HG02973 (cell line): ENCODE results near the gene KCNMA1.
"Not testable (repeated sequence)": the region's sequence is repeated elsewhere in the genome, so short reads cannot be mapped to it uniquely, and the experiment has no call there.

Experiments
- ATAC-seq: cut with Tn5 transposase; IDR thresholded peaks from one replicate; pipeline ENCODE4 v1.9.1; 2021; ENCODE audit warnings: moderate library complexity; ENCODE audit not compliant: unreplicated experiment

KCNMA1 gene

DNA sequence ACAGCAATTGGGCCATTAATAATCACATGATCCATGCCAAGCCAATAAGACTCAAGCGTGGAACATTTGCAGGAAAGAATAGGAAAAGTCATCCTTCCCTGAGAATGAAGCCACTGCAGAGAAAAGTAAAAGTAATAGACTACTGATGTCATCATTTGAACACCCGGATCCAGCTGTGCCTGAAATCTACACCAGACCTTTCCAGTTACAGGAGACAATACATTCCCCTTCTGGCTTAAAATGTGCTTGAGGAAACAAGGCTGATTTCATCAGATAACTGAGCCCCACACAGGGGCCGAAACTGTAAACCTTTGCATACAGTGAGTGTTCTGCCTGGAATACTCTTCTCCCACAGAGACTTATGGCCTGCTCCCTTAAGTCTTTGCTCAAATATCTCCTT is 232.8 kb downstream of the KCNMA1 start:
- no peak for ATAC-seq

DNA sequence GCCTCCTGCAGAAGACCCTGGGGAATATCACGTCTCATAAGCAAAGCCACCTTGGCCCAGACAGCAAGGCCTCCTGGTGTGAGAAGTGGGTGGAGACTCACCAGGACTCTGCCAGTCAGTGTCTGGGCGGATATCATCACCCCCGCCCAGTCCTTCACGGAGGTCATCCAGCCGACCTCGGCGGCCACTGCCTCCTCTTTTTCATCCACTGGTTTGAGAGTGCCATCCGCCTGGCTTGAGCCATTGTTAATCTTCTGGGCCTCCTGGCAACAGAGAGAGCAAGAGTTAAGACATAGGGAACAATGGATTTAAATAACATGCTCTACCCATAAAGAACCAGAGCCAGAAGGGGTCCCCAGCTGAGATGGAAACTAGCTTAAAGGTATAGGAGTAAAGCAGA is 233.8 kb downstream of the KCNMA1 start:
- ATAC-seq, result no peak

DNA sequence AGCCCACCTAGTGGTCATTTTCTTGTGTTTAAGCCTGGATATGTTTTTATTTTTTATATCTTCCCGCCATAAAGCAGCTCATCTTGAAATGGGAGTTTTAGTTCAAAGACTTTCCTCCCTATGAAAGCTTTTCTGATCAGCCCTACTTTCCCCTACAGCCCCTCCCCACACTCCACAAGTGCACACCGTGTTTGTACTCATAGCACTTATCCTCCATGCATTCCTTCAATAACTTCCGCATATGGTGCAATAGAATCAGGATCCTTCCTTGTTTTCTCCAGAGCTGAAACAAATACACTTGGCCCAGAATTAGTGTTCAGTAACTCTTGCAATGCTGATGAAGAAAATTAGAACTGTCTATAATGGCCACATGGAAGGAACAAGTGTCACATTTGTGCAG is 235.9 kb downstream of the KCNMA1 start:
- ATAC-seq, result no peak

DNA sequence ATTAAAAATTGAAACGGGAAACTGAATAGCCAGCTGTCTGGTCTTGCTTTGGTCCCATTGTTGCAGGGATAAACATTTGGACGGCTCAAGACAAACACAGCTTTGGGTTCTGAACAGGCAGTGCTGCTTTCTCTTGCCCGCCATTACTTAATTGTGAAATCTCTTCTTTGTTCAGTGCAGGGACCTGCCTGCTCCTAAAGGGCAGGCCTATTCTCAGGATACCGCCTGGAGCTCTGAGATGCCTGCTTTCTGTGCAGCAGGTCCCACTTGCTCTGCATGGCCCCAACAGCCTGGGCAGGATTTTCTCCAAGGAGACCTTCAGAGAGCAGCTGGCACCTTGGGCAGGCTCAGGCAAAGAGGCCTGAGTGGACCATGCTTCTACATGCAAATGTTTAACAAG is 237.6 kb downstream of the KCNMA1 start:
- no peak for ATAC-seq

DNA sequence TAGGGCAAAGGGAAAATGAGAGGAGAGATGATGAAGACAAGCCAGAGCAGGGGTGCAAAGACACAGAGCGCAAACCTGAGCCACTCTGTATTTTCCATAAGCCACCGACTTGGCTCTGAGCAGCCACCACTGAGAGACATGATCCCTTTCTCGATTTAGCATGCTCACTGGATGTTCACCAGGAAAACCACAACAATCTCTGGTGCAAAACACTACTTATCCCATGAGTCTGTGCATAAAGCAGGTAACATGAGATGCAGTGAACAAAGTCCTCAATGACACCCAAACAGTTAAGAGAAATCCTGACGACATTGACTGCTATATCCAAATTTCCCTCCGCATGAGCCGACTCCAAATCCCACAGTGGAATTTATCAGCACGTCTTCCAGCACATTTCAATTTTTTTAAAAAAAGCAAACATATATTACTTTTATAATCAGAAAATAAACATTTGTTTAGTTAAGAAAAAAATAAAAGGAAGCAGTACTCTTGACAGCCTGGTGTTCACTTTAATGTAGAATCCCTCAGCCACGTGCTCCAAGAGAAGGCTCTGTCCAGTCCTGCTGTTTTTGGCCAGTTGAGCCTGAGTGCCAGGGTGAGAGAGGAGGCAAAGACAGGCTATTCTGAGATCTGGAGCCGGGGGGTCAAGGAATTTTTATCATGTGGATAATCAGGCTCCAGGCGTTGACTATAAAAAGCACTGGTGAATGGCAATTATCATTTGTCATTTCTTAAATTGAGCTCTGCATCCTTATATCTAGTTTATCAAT is 238.4 kb downstream of the KCNMA1 start:
- ATAC-seq, result no peak

DNA sequence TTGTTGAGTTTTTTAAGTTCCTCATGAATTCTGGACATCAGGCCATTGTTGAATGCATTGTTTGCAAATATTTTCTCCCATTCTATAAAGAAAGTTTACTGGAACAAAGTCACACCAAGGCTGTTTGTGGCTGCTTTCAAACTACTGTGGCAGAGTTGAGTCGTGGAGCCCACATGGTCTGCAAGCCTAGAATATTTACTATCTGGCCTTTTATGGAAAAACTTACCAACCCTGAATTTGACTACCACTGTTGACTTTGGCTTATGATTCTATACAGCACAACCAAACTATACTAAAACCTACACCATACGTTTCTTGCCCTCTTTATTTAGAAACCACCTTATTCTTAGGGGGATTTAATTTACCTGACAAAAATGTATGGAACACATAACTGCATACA is 239.1 kb downstream of the KCNMA1 start:
- no peak for ATAC-seq

DNA sequence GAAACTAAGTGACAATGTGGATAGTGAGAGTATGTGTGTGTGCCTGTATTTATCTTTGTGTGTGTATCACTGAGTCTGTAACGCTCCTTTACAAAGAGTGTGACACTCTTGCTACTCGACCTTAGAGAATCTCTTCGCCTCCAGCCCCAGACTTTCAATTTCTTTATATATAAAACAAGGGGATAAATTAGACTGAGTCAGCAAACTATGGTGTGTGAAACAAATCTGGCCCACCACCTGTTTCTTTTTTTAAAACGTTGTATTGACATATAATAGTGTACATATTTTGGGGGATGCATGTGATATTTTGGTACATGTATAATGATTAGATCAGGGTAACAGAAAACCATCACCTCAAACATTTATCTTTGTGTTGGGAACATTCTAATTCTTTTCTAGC is 240.5 kb downstream of the KCNMA1 start:
- ATAC-seq, result no peak

DNA sequence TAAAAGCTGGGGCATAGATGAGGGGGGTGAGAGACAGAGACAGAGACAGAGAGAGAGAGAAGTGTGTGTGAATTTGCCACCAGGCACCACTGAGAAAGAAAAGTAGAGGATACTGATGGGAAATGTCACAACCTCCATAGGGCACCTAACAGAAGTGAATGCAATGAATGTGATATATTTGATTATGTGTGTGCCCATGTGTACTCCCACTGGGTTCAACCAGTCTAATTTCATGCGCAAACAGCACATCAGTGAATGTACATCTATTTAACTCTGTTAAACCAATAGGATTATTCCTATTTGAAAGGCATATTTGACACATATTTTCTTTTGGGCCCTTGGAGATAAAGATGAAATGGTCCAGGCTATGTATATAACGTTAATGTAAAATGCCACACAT is 241.3 kb downstream of the KCNMA1 start:
- ATAC-seq, result no peak

DNA sequence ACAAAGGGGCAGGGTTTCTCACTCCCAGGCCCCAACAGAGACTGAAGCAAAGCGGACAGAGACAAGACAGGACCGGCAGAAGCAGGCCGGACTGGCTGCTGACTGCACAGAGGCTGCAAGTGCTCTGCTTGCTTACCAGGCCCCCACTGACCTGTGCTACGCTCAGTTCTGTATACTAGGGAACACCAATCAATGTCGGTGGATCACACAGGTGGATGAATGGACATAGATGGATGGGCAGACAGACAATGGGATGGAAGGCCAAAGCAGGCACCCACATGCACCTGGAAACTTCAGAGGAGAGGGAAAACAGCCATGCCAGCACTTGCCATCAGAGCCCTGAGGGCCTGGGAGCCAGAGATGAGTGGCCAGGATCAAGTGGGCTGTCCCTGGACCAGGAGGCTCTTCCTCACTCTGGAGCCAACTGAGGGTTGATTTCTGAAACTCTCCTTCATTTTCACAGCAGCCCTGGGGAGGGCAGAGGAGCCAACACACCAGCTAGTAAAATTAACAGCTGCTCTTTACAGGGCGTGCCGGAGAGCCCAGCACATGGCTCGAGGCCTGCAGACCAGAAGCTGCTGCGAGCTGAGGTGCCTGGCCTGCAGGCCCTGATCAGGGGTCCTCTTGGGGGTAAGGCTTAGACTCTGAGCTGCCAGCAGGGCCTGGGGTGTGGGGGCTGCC is 243.6 kb downstream of the KCNMA1 start:
- ATAC-seq, result no peak

DNA sequence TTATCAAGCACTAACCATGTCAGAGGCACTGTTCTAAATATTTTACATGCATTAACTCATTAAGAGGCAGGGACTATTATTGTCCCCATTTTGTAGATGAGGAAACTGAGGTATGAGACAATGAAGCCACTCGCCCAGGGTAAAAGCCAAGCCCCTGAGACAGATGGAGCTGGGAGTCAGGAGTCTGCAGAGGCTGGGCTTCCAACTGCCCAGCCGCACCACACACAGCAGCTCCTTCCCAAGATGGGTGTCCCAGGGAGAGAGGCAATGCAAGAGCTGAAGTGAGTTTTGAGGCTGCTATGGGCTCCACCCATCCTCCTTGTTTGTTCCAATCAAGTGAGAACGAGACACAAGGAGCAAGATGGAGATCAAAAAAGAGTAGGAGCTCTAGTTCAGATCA is 244.2 kb downstream of the KCNMA1 start:
- no peak for ATAC-seq

DNA sequence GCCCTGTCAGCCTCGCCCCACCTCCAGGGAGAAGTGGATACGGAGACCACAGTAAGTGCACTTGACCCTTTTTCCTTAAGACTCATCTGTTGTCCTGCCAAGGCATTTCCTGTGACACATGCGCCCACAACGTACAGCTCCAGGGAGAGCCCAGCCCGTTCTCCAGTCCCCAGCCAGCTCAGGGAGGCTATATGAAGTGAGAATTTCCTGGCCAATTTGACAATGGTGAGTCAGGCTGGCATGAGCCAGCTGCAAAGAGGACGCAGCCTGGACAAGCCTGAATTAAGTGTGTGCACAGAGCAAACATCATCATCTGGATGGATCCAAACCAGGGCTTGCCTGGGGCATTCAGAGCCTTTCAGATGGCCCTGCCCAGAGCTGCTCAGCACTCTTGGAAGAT is 244.8 kb downstream of the KCNMA1 start:
- no peak for ATAC-seq

DNA sequence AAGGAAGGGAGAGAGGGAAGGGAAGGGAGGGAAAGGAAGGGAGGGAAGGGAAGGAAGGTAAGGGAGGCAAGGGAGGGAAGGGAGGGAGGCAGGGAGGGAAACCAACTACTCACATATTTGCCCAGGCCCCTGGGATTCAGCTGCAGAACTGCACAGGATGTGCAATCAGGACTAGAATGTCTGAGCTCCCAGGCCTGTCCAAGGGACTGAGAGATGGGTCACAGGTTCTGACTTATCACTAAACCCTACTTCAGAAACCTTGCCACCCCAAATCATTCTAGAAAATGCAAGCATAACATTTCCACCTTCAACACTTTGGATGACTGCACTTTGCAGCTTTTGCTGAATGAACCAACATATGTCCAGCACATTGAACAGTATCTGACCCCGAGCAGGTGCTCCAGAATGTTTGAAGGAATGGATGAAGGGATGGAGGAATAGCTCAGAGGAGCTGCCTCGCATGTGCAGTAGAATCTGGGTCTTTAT is 245.3 kb downstream of the KCNMA1 start:
- ATAC-seq, result no peak

DNA sequence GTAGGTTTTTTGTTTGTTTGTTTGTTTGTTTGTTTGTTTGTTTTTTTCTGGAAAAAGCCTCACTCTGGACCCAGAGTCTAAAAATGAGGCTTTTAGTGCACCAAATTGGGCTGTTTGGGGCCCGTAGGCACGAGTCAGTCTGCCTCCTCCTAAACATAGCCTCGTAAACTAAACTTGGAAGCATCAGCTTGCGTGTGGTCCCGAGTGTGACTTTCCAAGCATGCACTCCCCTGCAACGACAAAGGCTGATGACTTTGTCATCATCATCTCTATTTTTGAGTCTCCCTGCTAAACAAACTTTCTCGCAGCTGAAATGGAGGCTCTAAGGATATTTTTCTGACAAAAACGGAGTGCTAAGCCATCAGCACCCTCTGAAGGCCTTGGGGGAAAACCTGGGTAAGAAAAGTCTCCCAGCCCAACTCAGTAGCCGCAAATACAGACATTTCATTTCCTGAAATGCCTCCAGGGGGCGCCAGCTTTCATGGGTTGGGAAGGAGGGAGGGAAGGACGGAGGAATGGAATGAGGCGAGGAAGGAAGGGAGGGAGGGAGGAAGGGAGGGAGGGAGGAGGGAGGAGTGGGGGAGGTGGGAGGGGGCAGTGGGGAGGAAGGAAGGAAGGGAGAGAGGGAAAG is 245.9 kb downstream of the KCNMA1 start:
- ATAC-seq, result no peak

DNA sequence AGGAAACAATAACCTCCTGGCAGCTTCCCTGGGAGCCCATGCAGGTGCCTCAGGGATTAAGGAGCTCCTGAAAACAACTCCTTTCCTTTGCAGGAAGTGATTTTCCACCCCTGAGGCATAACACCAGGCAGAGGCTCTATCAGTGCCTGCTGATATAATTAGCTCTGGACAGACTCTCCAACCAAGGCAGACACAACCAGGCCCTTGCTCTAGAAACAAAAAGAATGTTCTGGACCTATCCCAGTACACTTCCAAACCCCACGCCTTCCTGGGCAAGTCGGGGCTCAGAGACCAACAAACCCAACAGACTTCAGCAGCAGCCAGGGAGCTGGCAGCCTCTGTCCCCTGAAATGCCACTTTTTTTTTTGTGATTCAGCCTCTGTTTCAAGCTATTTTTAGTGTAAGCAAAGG is 247.1 kb downstream of the KCNMA1 start:
- no peak for ATAC-seq

DNA sequence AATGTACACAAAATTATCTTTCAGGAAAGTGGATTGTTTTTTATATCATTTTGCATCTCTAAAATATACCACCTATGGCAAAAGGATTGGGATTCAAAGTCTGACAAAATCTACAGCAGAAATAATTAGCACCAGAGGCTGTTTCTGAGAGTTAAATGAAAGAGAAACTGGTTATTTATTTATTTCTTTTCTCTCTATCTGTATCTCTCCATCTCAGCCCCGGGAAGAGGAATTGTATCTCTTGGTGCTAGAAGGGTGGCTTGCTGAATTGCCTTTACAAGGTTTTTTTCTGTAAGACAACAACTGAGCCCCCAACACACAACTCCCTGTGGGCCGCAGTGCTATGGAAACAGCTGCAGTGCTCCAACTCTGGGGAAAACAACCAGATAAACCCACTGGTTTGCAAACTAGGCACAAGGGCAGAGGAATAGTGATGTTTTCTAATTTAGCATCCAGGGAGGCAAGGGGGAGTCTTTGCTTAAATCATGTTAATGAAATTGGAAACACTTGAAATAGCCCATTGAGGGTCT is 249.0 kb downstream of the KCNMA1 start:
- ATAC-seq, result no peak

DNA sequence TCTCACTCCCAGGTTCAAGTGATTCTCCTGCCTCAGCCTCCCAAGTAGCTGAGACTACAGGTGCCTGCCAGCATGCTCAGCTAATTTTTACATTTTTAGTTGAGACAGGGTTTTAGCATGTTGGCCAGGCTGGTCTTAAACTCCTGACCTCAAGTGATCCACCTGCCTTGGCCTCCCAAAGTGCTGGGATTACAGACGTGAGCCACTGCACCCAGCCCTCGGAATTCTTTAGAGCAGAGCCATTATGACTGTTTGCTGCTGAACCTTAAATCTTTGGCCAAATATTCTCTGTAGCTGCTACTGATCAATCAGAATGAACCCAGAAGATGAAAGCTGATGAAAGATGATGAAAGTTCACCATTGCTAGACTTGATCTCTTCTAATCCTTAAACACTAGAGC is 249.9 kb downstream of the KCNMA1 start:
- not testable (repeated sequence) for ATAC-seq

DNA sequence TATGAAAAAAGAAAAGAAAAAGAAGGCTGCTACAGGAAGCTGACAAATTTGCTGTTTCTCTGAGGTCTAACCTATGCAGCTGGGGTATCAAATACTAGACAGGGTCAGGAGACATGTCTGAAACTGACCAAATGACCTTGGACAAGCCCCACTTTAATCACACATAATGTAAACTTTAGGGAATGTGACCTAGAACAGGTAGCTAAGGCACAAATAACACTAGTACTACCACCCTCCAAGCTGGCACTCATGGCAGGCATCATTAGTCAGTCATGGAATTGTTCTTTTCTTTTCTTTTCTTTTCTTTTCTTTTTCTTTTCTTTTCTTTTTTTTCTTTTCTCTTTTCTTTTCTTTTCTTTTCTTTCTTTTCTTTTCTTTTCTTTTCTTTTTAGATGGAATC is 250.4 kb downstream of the KCNMA1 start:
- no peak for ATAC-seq

DNA sequence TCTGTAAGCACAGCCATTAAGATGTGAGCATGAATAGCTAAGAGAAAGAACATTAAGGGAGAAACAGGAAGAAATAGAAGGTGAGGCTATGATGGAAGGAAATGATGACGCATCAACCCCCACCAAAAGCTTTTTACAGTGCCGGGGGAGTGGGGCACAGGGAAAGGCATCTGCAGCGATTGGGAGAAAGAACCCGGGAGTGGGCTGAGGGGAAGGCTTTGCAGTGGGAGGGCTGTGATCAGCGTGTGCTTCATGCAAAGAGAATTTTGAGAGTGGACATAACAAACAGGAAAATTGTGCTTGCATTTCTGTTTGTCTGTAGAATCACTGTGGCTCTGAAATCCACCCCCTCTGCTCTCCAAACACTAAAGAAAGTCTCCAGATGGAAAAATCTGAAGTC is 250.8 kb downstream of the KCNMA1 start:
- no peak for ATAC-seq

DNA sequence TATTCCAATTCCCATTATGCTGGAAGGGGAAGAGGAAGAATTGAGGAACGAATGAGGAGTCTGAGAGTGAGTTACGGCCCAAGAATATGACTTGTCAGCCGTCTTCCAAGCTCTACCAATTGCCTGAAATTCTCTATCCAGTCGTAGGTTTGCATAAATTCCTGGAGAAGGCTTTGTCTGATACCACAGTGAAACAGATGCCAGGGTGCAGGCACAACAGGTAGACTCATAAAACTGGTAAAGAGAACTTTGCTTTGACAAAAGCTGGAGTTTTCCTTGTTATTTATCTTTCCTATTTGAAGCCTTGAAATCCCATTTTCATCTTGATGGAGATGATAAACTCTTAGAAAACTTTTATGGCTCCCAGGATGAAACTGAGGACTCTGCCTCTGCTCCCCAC is 251.2 kb downstream of the KCNMA1 start:
- ATAC-seq, result no peak

DNA sequence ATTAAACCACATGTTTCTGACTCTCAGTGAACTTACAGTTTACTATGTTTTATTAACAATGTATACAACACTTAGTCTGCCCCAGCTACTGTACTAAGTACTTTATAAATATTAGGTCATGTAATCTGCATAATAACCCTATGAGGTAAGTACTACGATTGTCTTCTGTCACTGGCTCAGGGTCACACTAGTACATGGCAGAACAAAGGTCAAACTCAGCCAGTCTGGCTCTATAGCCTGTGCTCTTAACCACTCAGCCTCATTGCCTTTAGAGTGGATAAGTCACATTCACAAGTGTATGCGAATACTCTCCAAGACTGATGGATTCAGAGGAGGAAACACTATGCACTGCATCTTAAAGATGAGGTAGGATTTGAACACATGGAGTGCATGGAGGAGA is 252.3 kb downstream of the KCNMA1 start:
- ATAC-seq, result no peak

DNA sequence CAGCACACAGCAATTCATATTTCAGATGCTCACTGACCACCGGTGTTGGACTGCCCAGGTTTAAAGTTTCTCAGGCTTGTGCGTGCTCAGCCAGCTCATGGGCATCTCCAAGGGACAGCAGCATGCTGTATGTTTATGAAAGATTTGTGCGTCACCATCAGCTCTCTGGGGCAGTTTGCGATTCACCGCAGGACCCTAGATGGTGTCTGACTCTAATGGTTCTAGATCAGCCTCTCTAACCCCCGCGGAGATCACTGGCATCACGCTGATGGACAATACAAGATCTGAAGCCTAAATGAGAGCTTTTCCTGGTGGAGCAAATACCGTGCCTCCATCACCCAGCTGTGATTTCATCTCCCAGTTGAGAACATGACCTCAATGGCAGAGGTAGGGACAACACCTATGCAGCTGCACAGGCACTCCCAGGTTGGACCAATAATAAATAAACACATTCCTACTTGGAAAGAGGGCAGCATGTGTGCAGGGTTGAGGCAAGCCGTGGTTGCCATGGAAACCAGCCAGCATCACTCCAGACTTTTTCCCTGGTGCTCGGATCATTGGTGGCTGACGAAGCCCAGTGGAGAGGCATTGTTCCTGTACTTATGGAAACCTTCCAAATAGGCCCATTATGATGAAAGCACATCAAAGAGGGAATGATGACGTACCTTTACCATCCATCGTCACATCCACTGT is 253.6 kb downstream of the KCNMA1 start:
- no peak for ATAC-seq
